HG03108 (cell line): ENCODE measurements around the gene CACNA1G.

Source experiments
- ATAC-seq: cut with Tn5 transposase; IDR thresholded peaks from one replicate; pipeline ENCODE4 v1.9.1; 2021; ENCODE audit warnings: moderate library complexity; ENCODE audit not compliant: unreplicated experiment

CACNA1G gene

GRCh38 chr17:50630524-50631194, 70.1 kb downstream of the CACNA1G start:
- ATAC-seq = no peak

- no peak for ATAC-seq
Measured at GRCh38 chr17:50631195-50631907, 70.8 kb downstream of the CACNA1G start.

- ATAC-seq = no peak
Measured at GRCh38 chr17:50631908-50632571, 71.5 kb downstream of the CACNA1G start.

- no peak for ATAC-seq
Measured at GRCh38 chr17:50632637-50633036, 72.1 kb downstream of the CACNA1G start.

- no peak for ATAC-seq
Measured at GRCh38 chr17:50633683-50634082, 73.2 kb downstream of the CACNA1G start.

GRCh38 chr17:50634224-50634914, 73.9 kb downstream of the CACNA1G start, which contains the start of gene ABCC3:
ABCC3 (plus strand) TSS chr17:50634881; CDS start chr17:50634937, 56 bp downstream.
- no peak for ATAC-seq

- ATAC-seq = no peak
Measured at GRCh38 chr17:50634915-50635731, 74.6 kb downstream of the CACNA1G start.

- ATAC-seq = no peak
Measured at GRCh38 chr17:50635732-50635981, 75.1 kb downstream of the CACNA1G start.

GRCh38 chr17:50635982-50636803, 75.7 kb downstream of the CACNA1G start:
- ATAC-seq = no peak

GRCh38 chr17:50636804-50637195, 76.3 kb downstream of the CACNA1G start:
- no peak for ATAC-seq

GRCh38 chr17:50637829-50638605, 77.5 kb downstream of the CACNA1G start:
- no peak for ATAC-seq

- no peak for ATAC-seq
Measured at GRCh38 chr17:50638606-50638965, 78.1 kb downstream of the CACNA1G start.

- ATAC-seq = no peak
Measured at GRCh38 chr17:50638966-50639713, 78.6 kb downstream of the CACNA1G start.

- no peak for ATAC-seq
Measured at GRCh38 chr17:50640686-50641351, 80.3 kb downstream of the CACNA1G start.

GRCh38 chr17:50641357-50641756, 80.8 kb downstream of the CACNA1G start:
- no peak for ATAC-seq

- no peak for ATAC-seq
Measured at GRCh38 chr17:50642071-50642721, 81.7 kb downstream of the CACNA1G start.
